ENCODE measurements around the gene PCDH17.

The PCDH17 gene

DNA sequence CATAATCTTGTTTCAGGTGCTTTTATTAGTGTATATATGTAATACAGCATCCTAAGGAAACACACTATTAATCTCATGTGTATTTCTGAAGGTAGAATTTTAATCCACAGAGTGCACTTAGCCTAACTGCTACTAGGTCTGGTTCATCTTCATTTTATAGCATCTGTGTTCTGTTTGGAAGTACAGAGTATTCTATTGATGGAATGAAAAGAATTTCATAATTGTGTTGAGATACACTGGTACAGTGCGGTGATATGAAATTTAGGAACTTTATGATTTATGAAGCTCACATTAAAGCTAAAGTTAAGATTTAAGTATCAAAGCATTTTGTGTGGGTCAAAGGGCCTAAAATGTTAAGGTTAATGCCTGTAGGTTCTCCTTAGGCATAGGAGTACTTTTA is 6.0 kb downstream of the PCDH17 start:
- DNase-seq = no peak

- no peak for DNase-seq
Measured at GRCh38 chr13:57638186-57638890, 6.8 kb downstream of the PCDH17 start.

DNA sequence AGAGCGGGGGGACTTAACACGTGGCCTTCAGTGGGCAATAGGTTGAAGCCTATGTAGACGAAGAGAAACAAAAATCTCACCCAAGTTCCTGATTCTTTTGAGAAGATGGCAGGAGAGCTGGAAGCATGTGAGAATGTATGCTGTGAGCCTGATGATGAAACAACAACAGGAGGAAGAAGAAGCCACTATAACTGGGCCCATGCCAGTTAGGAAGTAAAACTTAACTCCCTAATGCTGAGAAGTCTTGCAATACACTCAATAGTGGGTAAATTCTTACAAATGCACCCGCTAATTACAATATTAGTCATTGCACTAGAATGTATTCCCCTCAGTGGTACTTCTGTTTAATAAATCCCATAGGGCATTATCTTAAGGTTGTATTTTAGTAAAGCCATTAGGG is 9.1 kb downstream of the PCDH17 start:
- no peak for DNase-seq

DNA sequence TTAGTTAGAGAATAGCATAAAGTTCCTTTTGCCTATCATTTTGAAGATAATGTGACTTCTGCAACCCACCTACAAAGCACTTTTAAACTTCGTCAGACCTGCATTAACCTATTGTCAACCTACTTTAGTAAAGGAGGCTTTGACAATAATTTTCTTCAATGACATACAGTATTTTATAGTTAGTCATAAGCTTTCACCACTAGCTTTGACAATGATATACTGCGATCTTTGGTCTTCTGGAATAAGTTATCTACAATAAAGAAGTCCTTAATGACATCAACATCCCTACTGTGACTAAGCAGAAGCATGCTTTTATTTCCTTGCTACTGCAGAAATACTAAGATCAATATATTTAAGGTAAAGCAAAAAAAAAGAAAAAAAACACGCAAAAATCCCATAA is 9.5 kb downstream of the PCDH17 start:
- DNase-seq = no peak

DNA sequence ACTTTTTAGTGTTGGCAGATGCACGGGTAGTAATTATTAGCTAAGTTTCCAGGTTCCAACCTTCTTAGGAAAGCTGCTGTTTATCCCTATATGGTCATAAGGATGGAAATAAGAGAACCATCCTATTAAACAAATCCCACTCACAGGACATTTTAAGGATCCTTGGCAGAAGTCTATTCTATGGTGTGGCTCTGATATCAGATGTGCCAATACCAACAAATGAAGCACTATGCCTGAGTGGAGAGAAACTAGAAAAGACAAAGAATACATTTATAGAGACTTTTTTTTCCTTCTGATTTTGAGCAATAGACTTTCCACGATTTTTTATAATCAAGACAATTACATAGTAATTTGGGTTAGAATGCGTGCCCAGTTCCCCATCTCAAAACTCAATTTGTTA is 12.6 kb downstream of the PCDH17 start:
- no peak for DNase-seq

DNA sequence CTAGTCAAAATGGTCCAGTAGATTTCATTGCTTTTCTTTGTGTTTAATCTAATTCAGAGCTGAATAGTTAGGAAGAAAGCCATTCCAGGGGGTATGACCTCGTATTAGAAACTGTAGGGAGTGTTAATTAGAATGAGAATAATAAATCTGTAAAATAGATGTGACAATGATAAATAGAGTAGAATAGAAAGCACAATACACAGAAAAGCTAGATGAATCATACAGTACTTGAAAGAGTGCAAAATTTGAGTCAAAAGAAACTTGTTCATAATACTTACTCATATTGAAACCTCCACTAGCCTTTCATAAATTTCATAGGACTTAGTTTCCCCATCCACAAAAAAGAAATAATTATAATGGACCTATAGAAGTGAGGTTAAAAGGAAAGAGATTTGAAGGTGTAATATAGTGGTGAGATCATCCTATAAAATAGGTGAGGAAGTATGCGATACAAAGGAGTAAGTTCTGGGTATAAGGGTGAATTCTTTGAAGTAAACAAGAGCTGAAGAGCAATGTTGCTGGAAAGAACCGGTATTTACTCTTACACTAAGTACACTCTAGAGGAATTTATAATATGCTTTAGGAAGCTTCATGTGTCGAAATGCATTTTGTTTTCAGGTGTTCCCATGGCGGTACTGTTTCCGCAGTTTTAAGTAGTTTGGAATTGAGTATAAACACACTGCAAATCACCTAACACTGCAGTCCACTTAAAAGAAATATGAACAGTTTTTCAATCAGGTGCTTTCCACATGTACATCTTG is 21.9 kb downstream of the PCDH17 start:
- DNase-seq = no peak

- no peak for DNase-seq
Measured at GRCh38 chr13:57665481-57665880, 33.9 kb downstream of the PCDH17 start.

- DNase-seq = no peak
Measured at GRCh38 chr13:57666131-57666953, 34.8 kb downstream of the PCDH17 start.

- no peak for DNase-seq
Measured at GRCh38 chr13:57672168-57672567, 40.6 kb downstream of the PCDH17 start.

DNA sequence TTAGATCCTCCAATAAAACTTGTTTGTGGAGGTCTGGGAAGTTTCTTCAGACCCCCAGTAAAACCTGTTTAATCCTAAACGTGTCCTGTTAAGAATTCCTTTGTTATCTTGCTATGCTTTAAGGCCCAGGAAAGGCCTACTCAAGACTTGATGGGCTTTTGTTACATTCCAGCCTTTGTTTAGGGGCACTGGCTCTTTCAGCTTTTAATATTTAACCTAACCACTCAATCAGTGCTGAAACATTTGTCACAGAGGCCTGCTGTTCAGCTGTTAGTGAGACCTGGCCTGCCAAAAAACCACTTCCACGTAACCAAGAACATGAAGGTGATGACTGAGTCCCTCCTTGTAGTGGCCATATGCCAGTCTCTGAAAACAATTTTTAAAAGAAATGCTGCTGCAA is 41.7 kb downstream of the PCDH17 start:
- DNase-seq = peak; percentile 17

DNA sequence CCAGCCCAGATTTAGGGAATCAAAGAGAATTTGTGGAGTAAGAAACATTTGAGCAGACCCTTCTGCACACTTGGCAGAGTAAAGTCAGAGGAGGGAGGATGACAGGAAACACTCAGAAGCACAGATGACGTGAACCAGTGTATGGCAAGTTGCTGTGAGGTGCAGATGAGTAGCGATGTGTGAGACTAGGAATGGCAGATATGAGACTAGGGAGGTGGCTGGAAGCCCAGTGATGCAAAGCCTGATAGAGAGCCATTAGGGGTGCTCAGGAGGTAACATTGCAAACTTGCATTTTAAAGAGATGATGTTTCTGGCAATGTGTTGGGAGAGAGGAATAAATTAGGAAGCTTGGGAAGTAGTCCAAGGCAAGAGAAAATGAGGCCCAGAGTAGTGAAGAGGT is 44.0 kb downstream of the PCDH17 start:
- no peak for DNase-seq

- DNase-seq = no peak
Measured at GRCh38 chr13:57680609-57681008, 49.1 kb downstream of the PCDH17 start.

DNA sequence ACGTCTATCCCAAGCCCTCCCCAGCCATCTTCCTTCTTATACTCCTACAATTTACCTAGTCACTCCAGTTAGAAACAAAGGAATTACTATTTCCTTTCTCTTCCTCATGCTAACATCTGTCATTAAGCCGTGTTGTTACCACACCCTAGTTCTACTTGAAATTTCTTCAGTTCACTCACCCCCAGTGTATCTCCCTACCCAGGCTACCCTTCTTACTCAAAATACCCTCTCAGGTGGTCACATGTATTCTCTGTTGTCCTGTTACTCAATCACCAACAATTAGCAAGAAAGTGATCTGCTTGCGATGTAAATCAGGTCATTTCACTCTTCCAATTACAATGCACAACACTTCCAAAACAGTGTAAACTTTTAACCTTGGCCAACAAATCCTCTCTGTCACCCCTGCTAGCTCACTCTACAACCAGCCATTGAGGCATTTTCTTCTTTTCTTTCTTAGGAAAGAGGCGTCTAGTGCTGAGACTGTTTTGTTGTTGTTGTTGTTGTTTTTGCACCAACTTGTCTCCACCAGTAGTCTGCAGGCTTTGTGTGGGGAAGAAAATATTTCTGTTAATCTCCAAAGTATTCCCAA is 50.7 kb downstream of the PCDH17 start:
- no peak for DNase-seq

DNA sequence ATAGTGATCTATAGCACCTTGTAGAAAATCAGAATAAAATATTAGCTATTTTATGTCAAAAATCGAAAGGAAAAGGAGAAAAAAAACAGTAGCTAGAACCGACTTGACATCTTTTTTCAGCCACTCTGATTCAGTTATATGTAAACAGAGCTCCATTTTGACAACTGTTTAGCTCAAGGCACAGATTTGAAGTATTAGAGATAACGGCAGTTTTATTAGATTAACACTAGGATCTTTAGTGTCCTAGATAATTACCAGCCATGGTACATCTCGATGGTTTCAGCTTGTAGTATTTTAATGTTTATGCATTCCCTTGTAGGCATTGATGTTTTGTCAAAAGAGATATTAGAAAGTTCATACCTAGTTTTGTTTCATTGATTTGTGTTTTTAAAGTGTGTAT is 67.3 kb downstream of the PCDH17 start:
- no peak for DNase-seq

GRCh38 chr13:57704031-57704430 is 72.5 kb downstream of the PCDH17 start:
- DNase-seq = no peak

GRCh38 chr13:57716295-57716694 is 84.8 kb downstream of the PCDH17 start:
- no peak for DNase-seq

DNA sequence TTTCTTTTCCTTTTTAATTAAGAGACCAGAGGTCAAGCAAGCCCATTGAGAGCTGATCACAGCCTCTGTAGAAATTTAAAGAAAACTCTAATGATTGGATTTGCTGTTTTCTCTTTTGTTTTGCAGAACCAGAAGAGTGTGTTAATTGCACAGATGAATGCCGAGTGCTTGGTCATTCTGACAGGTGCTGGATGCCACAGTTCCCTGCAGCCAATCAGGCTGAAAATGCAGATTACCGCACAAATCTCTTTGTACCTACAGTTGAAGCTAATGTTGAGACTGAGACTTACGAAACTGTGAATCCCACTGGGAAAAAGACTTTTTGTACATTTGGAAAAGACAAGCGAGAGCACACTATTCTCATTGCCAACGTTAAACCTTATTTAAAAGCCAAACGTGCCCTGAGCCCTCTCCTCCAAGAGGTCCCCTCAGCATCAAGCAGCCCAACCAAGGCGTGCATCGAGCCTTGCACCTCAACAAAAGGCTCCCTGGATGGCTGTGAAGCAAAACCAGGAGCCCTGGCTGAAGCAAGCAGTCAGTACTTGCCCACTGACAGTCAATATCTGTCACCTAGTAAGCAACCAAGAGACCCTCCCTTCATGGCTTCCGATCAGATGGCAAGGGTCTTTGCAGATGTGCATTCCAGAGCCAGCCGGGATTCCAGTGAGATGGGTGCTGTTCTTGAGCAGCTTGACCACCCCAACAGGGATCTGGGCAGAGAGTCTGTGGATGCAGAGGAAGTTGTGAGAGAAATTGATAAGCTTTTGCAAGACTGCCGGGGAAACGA is 93.1 kb downstream of the PCDH17 start:
- DNase-seq = no peak

DNA sequence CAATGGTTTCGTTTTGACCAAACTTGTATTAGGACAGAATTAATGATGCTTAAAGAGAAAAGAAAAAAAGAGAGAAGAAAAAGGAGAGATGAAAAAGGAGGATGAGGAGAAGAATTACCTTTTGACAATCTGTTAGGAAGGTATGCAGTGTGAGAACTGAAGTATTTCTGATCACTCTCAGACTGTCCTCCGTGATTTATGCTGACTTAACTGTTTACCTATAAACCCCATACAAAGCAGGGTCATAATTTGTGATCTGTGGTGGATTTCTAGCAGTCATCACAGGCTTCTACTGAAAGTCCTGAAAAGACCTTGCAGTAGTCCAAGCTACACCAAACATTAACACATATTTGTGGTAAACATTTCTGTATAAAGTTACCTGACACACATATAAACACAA is 93.9 kb downstream of the PCDH17 start:
- no peak for DNase-seq

- no peak for DNase-seq
Measured at GRCh38 chr13:57726981-57727380, 95.4 kb downstream of the PCDH17 start.

- DNase-seq = no peak
Measured at GRCh38 chr13:57734306-57734705, 102.8 kb downstream of the PCDH17 start.

DNA sequence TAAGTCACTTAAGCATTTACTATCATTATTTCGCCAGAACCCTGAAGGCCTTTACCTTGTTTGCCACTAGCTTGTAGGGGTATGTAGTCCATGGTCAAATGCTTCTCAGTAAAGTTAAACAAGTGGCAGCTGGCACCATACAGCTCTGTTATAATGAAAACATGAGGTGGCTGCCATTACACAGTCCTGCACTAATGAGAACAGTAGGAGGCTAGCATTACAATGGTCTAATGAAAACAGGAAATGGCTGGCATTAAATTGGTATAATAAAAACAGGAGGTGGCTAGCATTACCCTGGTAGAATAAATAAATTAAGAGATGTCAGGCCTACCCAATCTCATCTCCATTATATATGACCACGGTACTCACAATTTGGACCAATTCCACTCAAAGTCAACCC is 107.5 kb downstream of the PCDH17 start:
- no peak for DNase-seq

DNA sequence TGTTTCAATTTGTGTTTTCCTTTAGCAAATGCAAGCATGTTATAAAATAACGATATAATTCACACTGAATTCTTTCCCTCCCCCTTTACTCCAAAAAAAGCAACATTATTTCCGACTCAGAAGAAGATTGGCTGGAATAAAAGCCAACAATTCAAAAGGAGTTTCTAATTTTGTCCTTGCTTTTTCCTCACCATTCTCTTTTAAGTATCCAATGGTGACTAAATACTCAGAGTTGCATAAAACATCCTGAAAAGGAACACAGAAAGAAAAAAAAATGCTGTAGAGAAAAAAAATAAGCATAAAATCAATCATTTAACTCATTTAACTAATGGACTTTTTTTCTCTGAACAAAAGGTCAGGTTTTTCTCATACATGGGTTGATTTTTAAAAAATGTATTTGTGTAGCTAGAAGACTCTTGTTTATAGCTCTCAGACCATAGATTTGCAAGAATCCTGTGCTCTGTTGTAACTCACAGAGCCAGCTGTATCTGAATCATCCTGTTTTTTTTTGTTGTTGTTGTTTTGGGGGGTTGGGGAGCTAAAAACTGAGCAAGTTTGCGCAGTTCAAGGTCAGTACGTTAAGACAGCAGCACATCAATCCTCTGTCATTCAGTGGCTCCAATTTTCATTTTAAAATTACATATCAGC is 108.1 kb downstream of the PCDH17 start:
- no peak for DNase-seq

Measured in NCI-H2171 treated with DMSO at 0.1 percent for 48 hours (cell line).